Measurements from ENCODE around the gene PJA2. TPM values are rescaled to one million over a fixed set of nuclear protein-coding genes. Genes with fewer than 3 reads are reported as not detected.

PJA2 gene
- total and polyA plus RNA-seq, 2 donors (not counting 3 experiments of a cell fraction or from before 2014, with no cell fraction given) = 24.4 to 64.9 TPM

DNA sequence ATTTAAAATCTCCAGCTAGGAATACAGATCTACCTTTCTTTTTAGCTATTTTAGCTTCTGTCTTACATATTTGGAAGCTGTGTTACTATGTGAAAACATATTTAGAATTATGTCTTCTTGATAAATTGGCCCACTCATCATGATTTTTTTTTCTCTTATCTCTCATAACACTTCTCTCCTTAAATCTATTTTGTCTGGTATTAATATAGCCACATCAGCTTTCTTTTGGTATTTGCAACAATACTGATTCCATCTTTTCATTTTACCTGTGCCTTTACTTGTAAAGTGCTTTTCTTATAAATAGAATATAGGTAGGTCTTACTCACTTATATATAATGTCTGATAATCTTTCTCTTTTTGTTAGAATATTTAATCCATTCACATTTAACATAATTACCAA lies 19.6 kb downstream of the PJA2 start:
- BruUV-seq (replicated peaks) = no TSS peak
- FAIRE-seq = no peak
- Histone ChIP-seq H3K79me2 (ENCODE audit: control insufficient read depth, insufficient read depth, low read length) (peaks cover 74% of the 10 kb centered on the region), H3K9ac (replicated peaks; ENCODE audit: extremely low read depth, insufficient read depth, low read length) (no peak overlapping the region), H3K27ac (ENCODE audit: insufficient read depth, low read depth, low read length) (no peak overlapping the region), H3K36me3 (ENCODE audit: control insufficient read depth in 2 of 2, extremely low read depth in 1 of 2, insufficient read depth in 2 of 2, low read length in 2 of 2) (no peaks in the 10 kb centered on the region), H3K4me2 (ENCODE audit: insufficient read depth, low read length) (no peak overlapping the region), H3K9me3 (replicated peaks; ENCODE audit: control insufficient read depth, insufficient read depth, low read length) (no peaks in the 10 kb centered on the region), H4K20me1 (replicated peaks; ENCODE audit: control insufficient read depth, extremely low read depth, insufficient read depth, low read length) (peaks cover 13% of the 10 kb centered on the region), H3K27me3 (ENCODE audit: control insufficient read depth in 2 of 2, insufficient read depth in 2 of 2, low read length in 2 of 2) (no peaks in the 10 kb centered on the region), H2AFZ (ENCODE audit: low read depth, low read length) (no peak overlapping the region), H3K4me3 (replicated peaks in 1 of 3; ENCODE audit: insufficient read depth in 1 of 3, low read depth in 1 of 3, low read length in 3 of 3) (no peak overlapping the region), H3K4me1 (ENCODE audit: control insufficient read depth, extremely low read depth, insufficient read depth, low read length) (no peaks in the 10 kb centered on the region), H3K9me1 (replicated peaks; ENCODE audit: control insufficient read depth, extremely low read depth, insufficient read depth, low read length) (no peaks in the 10 kb centered on the region)
- ChIA-PET CTCF (interaction anchor here (0.9 to 1.1 kb wide), 2 partner anchors 15 to 20 kb away, joined by 3 read pairs; no protein-coding TSS in a partner anchor), POLR2A (no interaction called here)
- dilution Hi-C loops (cut with MboI; ENCODE audit: extremely low pct_ligation_motif_present, low sequenced_read_pairs) = no loop called here
- DNase-seq (ENCODE audit: low read depth, low spot score) = no peak
- TF ChIP-seq MYC (IDR thresholded peaks at IDR 0.05; ENCODE audit: low read depth, low read length) (no peak), JUN (IDR thresholded peaks at IDR 0.05; ENCODE audit: borderline replicate concordance, insufficient read depth, insufficient read length, low read depth) (no peak), POLR2AphosphoS5 (IDR thresholded peaks at IDR 0.05; ENCODE audit: insufficient read depth, low read depth, low read length) (no peak), POLR2A (IDR thresholded peaks at IDR 0.05; ENCODE audit: low read depth, low read length) (no peak), FOS (IDR thresholded peaks at IDR 0.05; ENCODE audit: borderline replicate concordance, insufficient read depth, low read length) (no peak), EZH2 (IDR thresholded peaks at IDR 0.05; ENCODE audit: borderline replicate concordance, low read depth, low read length, severe bottlenecking) (no peak), GATA2 (IDR thresholded peaks at IDR 0.05; ENCODE audit: insufficient read depth, insufficient read length, low read depth, low read length) (no peak)
- TF ChIP-seq, protein P1, sequence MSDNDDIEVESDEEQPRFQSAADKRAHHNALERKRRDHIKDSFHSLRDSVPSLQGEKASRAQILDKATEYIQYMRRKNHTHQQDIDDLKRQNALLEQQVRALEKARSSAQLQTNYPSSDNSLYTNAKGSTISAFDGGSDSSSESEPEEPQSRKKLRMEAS (IDR thresholded peaks at IDR 0.05; ENCODE audit: insufficient read depth, insufficient read length) = no peak
- TF ChIP-seq, protein P2, sequence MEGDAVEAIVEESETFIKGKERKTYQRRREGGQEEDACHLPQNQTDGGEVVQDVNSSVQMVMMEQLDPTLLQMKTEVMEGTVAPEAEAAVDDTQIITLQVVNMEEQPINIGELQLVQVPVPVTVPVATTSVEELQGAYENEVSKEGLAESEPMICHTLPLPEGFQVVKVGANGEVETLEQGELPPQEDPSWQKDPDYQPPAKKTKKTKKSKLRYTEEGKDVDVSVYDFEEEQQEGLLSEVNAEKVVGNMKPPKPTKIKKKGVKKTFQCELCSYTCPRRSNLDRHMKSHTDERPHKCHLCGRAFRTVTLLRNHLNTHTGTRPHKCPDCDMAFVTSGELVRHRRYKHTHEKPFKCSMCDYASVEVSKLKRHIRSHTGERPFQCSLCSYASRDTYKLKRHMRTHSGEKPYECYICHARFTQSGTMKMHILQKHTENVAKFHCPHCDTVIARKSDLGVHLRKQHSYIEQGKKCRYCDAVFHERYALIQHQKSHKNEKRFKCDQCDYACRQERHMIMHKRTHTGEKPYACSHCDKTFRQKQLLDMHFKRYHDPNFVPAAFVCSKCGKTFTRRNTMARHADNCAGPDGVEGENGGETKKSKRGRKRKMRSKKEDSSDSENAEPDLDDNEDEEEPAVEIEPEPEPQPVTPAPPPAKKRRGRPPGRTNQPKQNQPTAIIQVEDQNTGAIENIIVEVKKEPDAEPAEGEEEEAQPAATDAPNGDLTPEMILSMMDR (IDR thresholded peaks at IDR 0.05; ENCODE audit: extremely low read depth in 1 of 2, insufficient read depth in 1 of 2, low read depth in 1 of 2, low read length in 2 of 2) = no peak
- intact Hi-C loops (cut with micrococcal nuclease) = no loop called here

Data from endothelial cell of umbilical vein (primary cell).